ENCODE results near the gene TRIM2. TPM values are rescaled to one million over a fixed set of nuclear protein-coding genes. Genes with fewer than 3 reads are reported as not detected.
A peak's percentile ranks its signal among the peaks of the same experiment; 100 is the strongest.
"Not testable (repeated sequence)": the region's sequence is repeated elsewhere in the genome, so short reads cannot be mapped to it uniquely, and the experiment has no call there.

TRIM2 gene
- total and polyA plus RNA-seq, 4 donors, result 3.4 to 15.5 (median 8.9) TPM

DNA sequence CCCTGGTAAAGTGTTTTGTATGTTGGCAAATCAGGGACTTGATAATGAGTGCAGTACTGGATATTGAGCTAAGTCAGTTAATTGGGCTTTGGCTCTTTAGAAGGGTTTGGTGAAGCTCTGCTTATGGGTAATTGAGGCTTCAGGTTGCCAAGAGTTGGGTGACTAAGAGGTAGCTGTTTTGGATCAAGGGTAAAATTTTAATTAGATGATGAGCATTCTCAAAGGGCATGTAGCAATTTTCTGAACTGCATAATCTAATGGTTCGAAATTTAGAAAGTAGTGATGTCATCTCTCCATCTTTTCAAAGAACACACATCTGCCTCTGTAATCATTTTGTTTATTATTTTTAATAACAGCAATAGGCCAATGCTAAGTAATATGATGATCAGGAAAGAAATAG, 5.5 kb upstream of the TRIM2 start:
- H3K4me3 ChIP-seq (ENCODE audit: low read depth in 1 of 3, low read length in 3 of 3), result no peak overlapping the region
- no peaks in the 10 kb centered on the region for H3K9me3 ChIP-seq (ENCODE audit: control insufficient read depth in 4 of 4, low read length in 3 of 4)
- no peaks in the 10 kb centered on the region for H3K4me1 ChIP-seq (ENCODE audit: control insufficient read depth in 4 of 4, insufficient read depth in 4 of 4, low read length in 3 of 4)
- TF ChIP-seq, protein P1, sequence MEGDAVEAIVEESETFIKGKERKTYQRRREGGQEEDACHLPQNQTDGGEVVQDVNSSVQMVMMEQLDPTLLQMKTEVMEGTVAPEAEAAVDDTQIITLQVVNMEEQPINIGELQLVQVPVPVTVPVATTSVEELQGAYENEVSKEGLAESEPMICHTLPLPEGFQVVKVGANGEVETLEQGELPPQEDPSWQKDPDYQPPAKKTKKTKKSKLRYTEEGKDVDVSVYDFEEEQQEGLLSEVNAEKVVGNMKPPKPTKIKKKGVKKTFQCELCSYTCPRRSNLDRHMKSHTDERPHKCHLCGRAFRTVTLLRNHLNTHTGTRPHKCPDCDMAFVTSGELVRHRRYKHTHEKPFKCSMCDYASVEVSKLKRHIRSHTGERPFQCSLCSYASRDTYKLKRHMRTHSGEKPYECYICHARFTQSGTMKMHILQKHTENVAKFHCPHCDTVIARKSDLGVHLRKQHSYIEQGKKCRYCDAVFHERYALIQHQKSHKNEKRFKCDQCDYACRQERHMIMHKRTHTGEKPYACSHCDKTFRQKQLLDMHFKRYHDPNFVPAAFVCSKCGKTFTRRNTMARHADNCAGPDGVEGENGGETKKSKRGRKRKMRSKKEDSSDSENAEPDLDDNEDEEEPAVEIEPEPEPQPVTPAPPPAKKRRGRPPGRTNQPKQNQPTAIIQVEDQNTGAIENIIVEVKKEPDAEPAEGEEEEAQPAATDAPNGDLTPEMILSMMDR (IDR thresholded peaks at IDR 0.05; ENCODE audit: low read depth, low read length, missing input control), result no peak
- TF ChIP-seq YY1 (IDR thresholded peaks at IDR 0.05), result no peak
- TF ChIP-seq, protein P2, sequence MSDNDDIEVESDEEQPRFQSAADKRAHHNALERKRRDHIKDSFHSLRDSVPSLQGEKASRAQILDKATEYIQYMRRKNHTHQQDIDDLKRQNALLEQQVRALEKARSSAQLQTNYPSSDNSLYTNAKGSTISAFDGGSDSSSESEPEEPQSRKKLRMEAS (IDR thresholded peaks at IDR 0.05), result no peak
- no peak for TF ChIP-seq HNF4A (conservative IDR thresholded peaks at IDR 0.05)
- no peak for TF ChIP-seq RXRA (IDR thresholded peaks at IDR 0.05)
- TF ChIP-seq HNF4G (IDR thresholded peaks at IDR 0.05), result no peak
- no peak for TF ChIP-seq JUND (IDR thresholded peaks at IDR 0.05)
- TF ChIP-seq FOXA1 (IDR thresholded peaks at IDR 0.05), result no peak
- TF ChIP-seq, protein P3, sequence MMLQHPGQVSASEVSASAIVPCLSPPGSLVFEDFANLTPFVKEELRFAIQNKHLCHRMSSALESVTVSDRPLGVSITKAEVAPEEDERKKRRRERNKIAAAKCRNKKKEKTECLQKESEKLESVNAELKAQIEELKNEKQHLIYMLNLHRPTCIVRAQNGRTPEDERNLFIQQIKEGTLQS (IDR thresholded peaks at IDR 0.05), result no peak
- TF ChIP-seq TAF1 (conservative IDR thresholded peaks at IDR 0.05), result no peak
- TF ChIP-seq, protein P4, sequence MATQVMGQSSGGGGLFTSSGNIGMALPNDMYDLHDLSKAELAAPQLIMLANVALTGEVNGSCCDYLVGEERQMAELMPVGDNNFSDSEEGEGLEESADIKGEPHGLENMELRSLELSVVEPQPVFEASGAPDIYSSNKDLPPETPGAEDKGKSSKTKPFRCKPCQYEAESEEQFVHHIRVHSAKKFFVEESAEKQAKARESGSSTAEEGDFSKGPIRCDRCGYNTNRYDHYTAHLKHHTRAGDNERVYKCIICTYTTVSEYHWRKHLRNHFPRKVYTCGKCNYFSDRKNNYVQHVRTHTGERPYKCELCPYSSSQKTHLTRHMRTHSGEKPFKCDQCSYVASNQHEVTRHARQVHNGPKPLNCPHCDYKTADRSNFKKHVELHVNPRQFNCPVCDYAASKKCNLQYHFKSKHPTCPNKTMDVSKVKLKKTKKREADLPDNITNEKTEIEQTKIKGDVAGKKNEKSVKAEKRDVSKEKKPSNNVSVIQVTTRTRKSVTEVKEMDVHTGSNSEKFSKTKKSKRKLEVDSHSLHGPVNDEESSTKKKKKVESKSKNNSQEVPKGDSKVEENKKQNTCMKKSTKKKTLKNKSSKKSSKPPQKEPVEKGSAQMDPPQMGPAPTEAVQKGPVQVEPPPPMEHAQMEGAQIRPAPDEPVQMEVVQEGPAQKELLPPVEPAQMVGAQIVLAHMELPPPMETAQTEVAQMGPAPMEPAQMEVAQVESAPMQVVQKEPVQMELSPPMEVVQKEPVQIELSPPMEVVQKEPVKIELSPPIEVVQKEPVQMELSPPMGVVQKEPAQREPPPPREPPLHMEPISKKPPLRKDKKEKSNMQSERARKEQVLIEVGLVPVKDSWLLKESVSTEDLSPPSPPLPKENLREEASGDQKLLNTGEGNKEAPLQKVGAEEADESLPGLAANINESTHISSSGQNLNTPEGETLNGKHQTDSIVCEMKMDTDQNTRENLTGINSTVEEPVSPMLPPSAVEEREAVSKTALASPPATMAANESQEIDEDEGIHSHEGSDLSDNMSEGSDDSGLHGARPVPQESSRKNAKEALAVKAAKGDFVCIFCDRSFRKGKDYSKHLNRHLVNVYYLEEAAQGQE (IDR thresholded peaks at IDR 0.05), result no peak
- TF ChIP-seq FOXA2 (IDR thresholded peaks at IDR 0.05), result no peak
- no peak for TF ChIP-seq RAD21 (IDR thresholded peaks at IDR 0.05)
- no peak for TF ChIP-seq SP1 (IDR thresholded peaks at IDR 0.05)
- H3K9ac ChIP-seq (ENCODE audit: low read depth in 1 of 2, low read length in 2 of 2), result no peak overlapping the region
- H3K36me3 ChIP-seq (ENCODE audit: control insufficient read depth in 4 of 4, insufficient read depth in 3 of 4, low read depth in 1 of 4, low read length in 3 of 4), result no peaks in the 10 kb centered on the region
- no peaks in the 10 kb centered on the region for H3K27me3 ChIP-seq (ENCODE audit: control insufficient read depth in 4 of 4, insufficient read depth in 4 of 4, low read length in 3 of 4)
- no peak overlapping the region for H3K27ac ChIP-seq (ENCODE audit: low read depth in 1 of 2, low read length in 2 of 2)
- 86% methylated on average over 1 of the region's 1 CpG for WGBS
- DNase-seq (ENCODE audit: low spot score), result no peak

DNA sequence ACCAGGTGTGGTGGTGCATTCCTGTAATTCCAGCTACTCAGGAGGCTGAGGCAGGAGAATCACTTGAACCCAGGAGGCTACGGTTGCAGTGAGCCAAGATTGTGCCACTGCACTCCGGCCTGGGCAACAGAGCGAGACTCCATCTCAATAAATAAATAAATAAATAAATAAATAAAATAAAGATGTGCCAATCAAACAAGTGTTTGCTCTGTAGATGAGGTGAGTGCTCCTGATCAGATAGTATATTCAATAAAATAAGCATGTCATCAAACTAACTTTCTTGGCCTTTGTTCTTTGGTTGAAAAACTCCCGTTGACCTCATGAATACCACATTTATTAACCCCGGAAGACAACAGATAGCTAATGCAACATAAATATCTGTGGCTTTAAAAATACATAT, 497 bp upstream of the TRIM2 start:
- not testable (repeated sequence) for H3K27me3 ChIP-seq (ENCODE audit: control insufficient read depth in 4 of 4, insufficient read depth in 4 of 4, low read length in 3 of 4); H3K27ac ChIP-seq (ENCODE audit: low read depth in 1 of 2, low read length in 2 of 2); DNase-seq (ENCODE audit: low spot score); H3K36me3 ChIP-seq (ENCODE audit: control insufficient read depth in 4 of 4, insufficient read depth in 3 of 4, low read depth in 1 of 4, low read length in 3 of 4); H3K9me3 ChIP-seq (ENCODE audit: control insufficient read depth in 4 of 4, low read length in 3 of 4); H3K9ac ChIP-seq (ENCODE audit: low read depth in 1 of 2, low read length in 2 of 2); H3K4me1 ChIP-seq (ENCODE audit: control insufficient read depth in 4 of 4, insufficient read depth in 4 of 4, low read length in 3 of 4)
- H3K4me3 ChIP-seq (ENCODE audit: low read depth in 1 of 3, low read length in 3 of 3), result peak overlapping the region in 1 of 3 donors; percentile 30
- 64% methylated on average over 5 of the region's 5 CpGs for WGBS

Measured in liver (tissue), 9 donors.